Sigmoid colon (tissue), 7 donors: ENCODE data around the gene XYLT2. TPM values are rescaled to one million over a fixed set of nuclear protein-coding genes. Genes with fewer than 3 reads are reported as not detected.
"Not testable (repeated sequence)": the region's sequence is repeated elsewhere in the genome, so short reads cannot be mapped to it uniquely, and the experiment has no call there.

Experiments used
- DNase-seq: peaks from one replicate; pipeline ENCODE4 v3.0.0-alpha.2; 2019
- H3K27ac ChIP-seq, 4 donors: fragments of 200-600 bp; sonication (generic); one replicate each; pipeline ENCODE4 v1.5.1; 2016 to 2019; ENCODE audit warnings: mild to moderate bottlenecking in 1 of 4
- H3K27me3 ChIP-seq, 3 donors: fragments of 200-600 bp; sonication (generic); one replicate each; pipeline ENCODE4 v1.5.1; 2019; ENCODE audit warnings: mild to moderate bottlenecking in 1 of 3
- H3K36me3 ChIP-seq, 4 donors: fragments of 200-600 bp; sonication (generic); one replicate each; pipeline ENCODE4 v1.5.1; 2016 to 2019
- H3K4me1 ChIP-seq, 4 donors: fragments of 200-600 bp; sonication (generic); one replicate each; pipeline ENCODE4 v1.5.1; 2017 to 2019
- H3K4me3 ChIP-seq, 4 donors: fragments of 200-600 bp; sonication (generic); one replicate each; pipeline ENCODE4 v1.5.1; 2017 to 2019; ENCODE audit warnings: mild to moderate bottlenecking in 2 of 4, moderate library complexity in 1 of 4
- H3K9me3 ChIP-seq, 4 donors: fragments of 200-600 bp in 3 of 4; sonication (generic) in 3 of 4; one replicate each; pipeline versions ENCODE4 v1.5.1 to v1.6.1; 2013 to 2019
- CTCF ChIP-seq, 4 experiments: fragments of 450-650 bp in 3 of 4; fragments of 200-600 bp in 1 of 4; IDR thresholded peaks; one replicate each; pipeline ENCODE4 v1.5.1; 2016 to 2019; ENCODE audit warnings: antibody characterized with exemption in 4 of 4, mild to moderate bottlenecking in 3 of 4, moderate library complexity in 2 of 4
- EP300 ChIP-seq, 4 donors: sonication (generic); formaldehyde crosslinking; IDR thresholded peaks; one replicate each; pipeline ENCODE4 v1.6.1; 2017; ENCODE audit warnings: antibody characterized with exemption in 4 of 4
- POLR2A ChIP-seq, 2 donors: fragments of 450-650 bp; IDR thresholded peaks; one replicate each; pipeline ENCODE4 v1.6.1; 2016; ENCODE audit warnings: antibody characterized with exemption in 2 of 2, mild to moderate bottlenecking in 2 of 2, moderate library complexity in 2 of 2
- POLR2AphosphoS5 ChIP-seq, 4 donors: sonication (generic); formaldehyde crosslinking; IDR thresholded peaks; one replicate each; pipeline ENCODE4 v1.6.1; 2017; ENCODE audit warnings: antibody characterized with exemption in 4 of 4
- WGBS, 2 donors: extraction: QIAGEN DNeasy Blood & Tissue Kit; methylation state at CpG; one replicate each; pipeline ENCODE4 v1.1.7; 2013; 5-methylcytosine and 5-hydroxymethylcytosine counted together
- intact Hi-C: fragments of 100-400 bp; cut with DNase I; formaldehyde crosslinking; loops from one replicate; pipeline ENCODE4 v1.15.1; 2023
- polyA plus RNA-seq, 3 donors: library from polyadenylated mRNA; stranded (reverse); fragments of 200-250 nt; gene quantifications; one replicate each; pipeline ENCODE4 v1.2.3, GENCODE V29; 2013
- total RNA-seq, 4 donors: library from RNA; depleted of rRNA; stranded (reverse); fragments of >200 nt; gene quantifications; one replicate each; pipeline ENCODE4 v1.1.0, GENCODE V29; 2016
- donor health status: healthy with polysubstance abuse.
- donor health status: Bipolar disorder and iron deficiency.
- donor health status: healthy.

Gene XYLT2
- total and polyA plus RNA-seq, 7 donors = 1.8 to 27.4 (median 16.2) TPM

- Histone ChIP-seq H3K4me1 (no peaks in the 10 kb centered on the region), H3K9me3 (no peaks in the 10 kb centered on the region), H3K4me3 (no peak overlapping the region), H3K27ac (no peak overlapping the region), H3K27me3 (no peaks in the 10 kb centered on the region), H3K36me3 (no peaks in the 10 kb centered on the region)
- DNase-seq = no peak
- intact Hi-C loops = no loop called here
- no peak for TF ChIP-seq EP300 (IDR thresholded peaks at IDR 0.05)
- TF ChIP-seq POLR2AphosphoS5 (IDR thresholded peaks at IDR 0.05) = no peak
- TF ChIP-seq CTCF (IDR thresholded peaks at IDR 0.05) = no peak
- TF ChIP-seq POLR2A (IDR thresholded peaks at IDR 0.05) = no peak
- WGBS, 2 donors = 81 to 87% methylated on average over 4 of the region's 4 CpGs
Observed at GRCh38 chr17:50331085-50331791, 14.7 kb upstream of the XYLT2 start.

GRCh38 chr17:50332196-50332595 lies 13.7 kb upstream of the XYLT2 start:
- WGBS, 2 donors = 77 to 78% methylated on average over 6 of the region's 6 CpGs
- Histone ChIP-seq H3K27ac (no peak overlapping the region), H3K36me3 (no peaks in the 10 kb centered on the region), H3K4me1 (no peaks in the 10 kb centered on the region), H3K4me3 (no peak overlapping the region), H3K27me3 (no peaks in the 10 kb centered on the region), H3K9me3 (no peaks in the 10 kb centered on the region)
- TF ChIP-seq EP300 (IDR thresholded peaks at IDR 0.05) = no peak
- no peak for TF ChIP-seq POLR2AphosphoS5 (IDR thresholded peaks at IDR 0.05)
- no peak for TF ChIP-seq POLR2A (IDR thresholded peaks at IDR 0.05)
- TF ChIP-seq CTCF (IDR thresholded peaks at IDR 0.05) = no peak
- no peak for DNase-seq
- intact Hi-C loops = no loop called here

- H3K36me3 ChIP-seq, H3K27ac ChIP-seq, intact Hi-C loops, H3K4me1 ChIP-seq, H3K4me3 ChIP-seq, H3K27me3 ChIP-seq, H3K9me3 ChIP-seq, DNase-seq: not testable (repeated sequence)
- 54 to 70% methylated on average over 14 of the region's 14 CpGs for WGBS, 2 donors
Observed at GRCh38 chr17:50333291-50334057, 12.5 kb upstream of the XYLT2 start.

- intact Hi-C loops = no loop called here
- Histone ChIP-seq H3K4me3 (no peak overlapping the region), H3K4me1 (no peaks in the 10 kb centered on the region), H3K9me3 (no peaks in the 10 kb centered on the region), H3K36me3 (no peaks in the 10 kb centered on the region), H3K27me3 (no peaks in the 10 kb centered on the region), H3K27ac (no peak overlapping the region)
- peak; percentile 14 for DNase-seq
- WGBS, 2 donors = 78 to 91% methylated on average over 2 of the region's 2 CpGs
- no peak for TF ChIP-seq POLR2AphosphoS5 (IDR thresholded peaks at IDR 0.05)
- TF ChIP-seq EP300 (IDR thresholded peaks at IDR 0.05) = no peak
- TF ChIP-seq POLR2A (IDR thresholded peaks at IDR 0.05) = no peak
- TF ChIP-seq CTCF (IDR thresholded peaks at IDR 0.05) = no peak
Observed at GRCh38 chr17:50337956-50338355, 8.0 kb upstream of the XYLT2 start.

- Histone ChIP-seq H3K4me1 (no peaks in the 10 kb centered on the region), H3K27ac (no peak overlapping the region), H3K27me3 (no peaks in the 10 kb centered on the region), H3K9me3 (no peaks in the 10 kb centered on the region), H3K36me3 (no peaks in the 10 kb centered on the region), H3K4me3 (no peak overlapping the region)
- TF ChIP-seq CTCF (IDR thresholded peaks at IDR 0.05) (no peak), POLR2A (IDR thresholded peaks at IDR 0.05) (no peak), EP300 (IDR thresholded peaks at IDR 0.05) (no peak), POLR2AphosphoS5 (IDR thresholded peaks at IDR 0.05) (no peak)
- no peak for DNase-seq
- intact Hi-C loops = no loop called here
Observed at GRCh38 chr17:50338645-50339044, 7.3 kb upstream of the XYLT2 start.
